Thymus (tissue), 11 donors: ENCODE results near the gene CCND3. TPM values are rescaled to one million over a fixed set of nuclear protein-coding genes. Genes with fewer than 3 reads are reported as not detected.

Source experiments
- DNase-seq, 9 donors: peaks; one replicate each; pipeline ENCODE4 v3.0.0-alpha.2; 2013; ENCODE audit warnings: low spot score in 9 of 9, low read depth in 6 of 9, missing footprints in 1 of 9
- H3K27ac ChIP-seq, 2 donors: one replicate each; pipeline ENCODE4 v1.5.1; 2013; ENCODE audit warnings: control low read depth in 1 of 2, low read depth in 1 of 2, low read length in 1 of 2, mild to moderate bottlenecking in 1 of 2, moderate library complexity in 1 of 2
- H3K27me3 ChIP-seq, 2 donors: one replicate each; pipeline ENCODE4 v1.5.1; 2013; ENCODE audit warnings: low read length in 1 of 2; ENCODE audit not compliant: control insufficient read depth in 2 of 2, insufficient read depth in 1 of 2
- H3K36me3 ChIP-seq, 2 donors: one replicate each; pipeline ENCODE4 v1.5.1; 2013; ENCODE audit warnings: low read length in 1 of 2, mild to moderate bottlenecking in 1 of 2, moderate library complexity in 1 of 2; ENCODE audit not compliant: control insufficient read depth in 2 of 2, insufficient read depth in 2 of 2
- H3K4me1 ChIP-seq, 2 donors: one replicate each; pipeline ENCODE4 v1.5.1; 2013; ENCODE audit warnings: low read length in 2 of 2; ENCODE audit not compliant: control insufficient read depth in 2 of 2, insufficient read depth in 2 of 2
- H3K4me3 ChIP-seq, 2 donors: one replicate each; pipeline ENCODE4 v1.5.1; 2013; ENCODE audit warnings: low read length in 2 of 2, control low read depth in 1 of 2, mild to moderate bottlenecking in 1 of 2
- H3K9me3 ChIP-seq, 2 donors: one replicate each; pipeline ENCODE4 v1.5.1; 2013; ENCODE audit warnings: low read length in 1 of 2, mild to moderate bottlenecking in 1 of 2; ENCODE audit not compliant: control insufficient read depth in 2 of 2, insufficient read depth in 1 of 2
- WGBS: extraction: QIAGEN DNeasy Blood & Tissue Kit; methylation state at CpG from one replicate; pipeline ENCODE4 v1.1.7; 2013; 5-methylcytosine and 5-hydroxymethylcytosine counted together
- polyA plus RNA-seq: library from polyadenylated mRNA; stranded (reverse); fragments of 200-250 nt; gene quantifications from one replicate; pipeline ENCODE4 v1.2.3, GENCODE V29; 2013
- total RNA-seq: library from RNA; stranded (reverse); fragments of 120-200 nt; gene quantifications from one replicate; pipeline ENCODE4 v1.2.4, GENCODE V29; 2013
- donor health status: healthy.

Gene CCND3
- total and polyA plus RNA-seq, 2 donors = 131 to 277 TPM

DNA sequence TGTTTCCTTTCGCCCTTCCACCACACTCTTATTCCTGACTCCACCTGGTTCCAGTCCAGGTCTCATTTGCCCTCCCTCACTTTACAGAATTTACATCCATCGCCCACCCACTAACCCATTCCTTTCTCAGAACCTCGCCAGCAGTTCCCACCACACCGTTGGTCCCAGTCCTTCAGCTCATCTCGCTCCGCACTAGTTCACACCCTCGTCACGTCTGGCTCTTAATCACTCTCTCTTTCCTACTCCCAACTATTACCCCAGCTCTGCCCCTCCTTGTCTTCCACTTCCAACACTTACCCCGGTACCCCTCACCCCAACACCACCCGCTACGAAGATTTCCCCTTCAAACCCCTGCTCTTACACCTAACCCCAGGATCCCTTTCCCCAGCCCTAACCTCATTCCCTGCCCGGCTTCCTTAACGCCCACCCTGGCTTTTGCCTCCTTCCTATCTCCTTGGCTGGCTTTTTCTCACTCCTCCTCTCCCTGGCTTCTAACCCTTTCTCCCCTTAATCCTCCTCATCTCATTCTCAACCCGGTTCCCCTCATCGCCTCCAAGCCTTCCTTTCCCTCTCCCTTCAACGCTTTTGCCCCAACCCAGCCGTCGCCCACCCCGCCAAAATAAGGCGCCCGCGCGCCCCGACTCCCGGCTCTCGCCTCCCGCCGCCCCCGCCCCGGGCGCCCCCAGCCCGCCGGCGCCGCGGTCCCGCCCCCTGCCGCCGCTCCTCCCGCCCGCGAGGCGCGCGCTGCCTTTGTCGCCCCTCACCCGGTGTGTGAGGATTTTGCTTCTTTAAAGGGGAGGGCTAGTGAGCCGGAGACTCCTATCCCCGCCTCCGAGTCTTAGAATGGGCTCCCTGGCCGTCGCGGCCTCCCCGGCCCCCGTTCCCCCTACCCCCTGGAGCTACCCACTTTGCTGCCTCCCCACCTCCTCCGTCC is 47.0 kb downstream of the CCND3 start:
- Histone ChIP-seq H3K9me3 (no peaks in the 10 kb centered on the region), H3K27me3 (no peaks in the 10 kb centered on the region), H3K4me3 (peak overlapping the region; percentile 70 to 96), H3K27ac (peak overlapping the region; percentile 14 to 94), H3K36me3 (peaks cover 0 to 4% of the 10 kb centered on the region in 2 donors), H3K4me1 (peaks cover 12 to 18% of the 10 kb centered on the region in 2 donors)
- DNase-seq = peak in 3 of 9 donors; percentile 17 to 49 (median 43)
- WGBS = 3% methylated on average over 56 of the region's 56 CpGs

DNA sequence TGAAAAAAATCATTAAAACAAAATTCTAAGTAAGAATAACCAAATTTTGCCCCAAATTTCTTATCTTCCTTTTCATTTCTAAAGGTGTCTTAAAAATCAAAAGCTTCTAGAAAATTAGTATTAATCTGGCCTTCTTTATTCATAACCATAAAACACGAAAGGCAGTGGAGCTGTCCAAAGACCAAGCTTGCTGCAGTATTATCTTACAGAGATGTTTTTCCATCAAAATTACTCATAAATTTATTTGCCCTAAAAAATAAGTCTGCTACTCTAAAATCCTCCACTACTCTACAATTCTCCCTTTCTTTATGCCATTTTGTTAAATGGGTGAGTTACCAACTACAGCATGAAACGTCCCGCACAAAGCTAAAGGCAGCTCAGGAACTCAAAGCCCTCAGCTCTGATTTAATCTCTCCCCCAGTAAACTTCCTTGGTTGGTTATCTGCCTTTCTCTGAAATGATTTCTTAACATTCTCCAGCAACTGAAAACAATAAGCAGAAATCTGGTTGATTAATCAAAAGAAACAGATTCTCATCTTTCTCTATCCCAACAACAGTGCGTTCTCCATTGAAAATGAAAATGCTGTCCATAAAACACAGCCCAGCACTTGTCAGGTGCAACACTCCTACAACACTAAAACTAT is 48.6 kb downstream of the CCND3 start:
- H3K9me3 ChIP-seq = no peaks in the 10 kb centered on the region
- 69% methylated on average over 4 of the region's 4 CpGs for WGBS
- peaks cover 0 to 4% of the 10 kb centered on the region in 2 donors for H3K36me3 ChIP-seq
- no peak overlapping the region for H3K27ac ChIP-seq
- no peaks in the 10 kb centered on the region for H3K27me3 ChIP-seq
- H3K4me1 ChIP-seq = peaks cover 12 to 18% of the 10 kb centered on the region in 2 donors
- peak in 2 of 9 donors; percentile 5 to 42 for DNase-seq
- peak overlapping the region in 1 of 2 donors; percentile 7 for H3K4me3 ChIP-seq

DNA sequence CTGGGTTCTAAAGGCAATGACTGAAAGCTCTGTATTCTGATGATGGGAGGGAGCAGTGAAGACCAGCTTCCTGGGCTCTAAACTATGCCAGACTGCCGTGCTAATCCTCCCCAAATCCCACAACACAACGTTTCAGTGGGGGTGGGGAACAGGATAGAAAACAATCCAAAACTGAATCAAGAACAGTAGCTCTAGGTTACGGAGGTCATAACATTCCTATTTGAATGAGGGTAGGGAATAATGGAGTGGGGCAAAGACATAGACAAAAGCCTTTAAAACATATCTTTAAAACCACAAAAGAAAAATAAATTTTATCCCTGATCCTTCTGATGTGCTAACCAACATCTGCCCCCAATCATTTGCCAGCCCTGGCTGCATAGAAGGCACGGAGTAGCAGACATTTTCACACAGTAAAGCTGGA is 54.3 kb downstream of the CCND3 start:
- peaks cover 0 to 7% of the 10 kb centered on the region in 2 donors for H3K36me3 ChIP-seq
- no peak overlapping the region for H3K4me3 ChIP-seq
- H3K9me3 ChIP-seq = no peaks in the 10 kb centered on the region
- no peaks in the 10 kb centered on the region for H3K4me1 ChIP-seq
- H3K27me3 ChIP-seq = no peaks in the 10 kb centered on the region
- DNase-seq = no peak
- H3K27ac ChIP-seq = no peak overlapping the region
- WGBS = 88% methylated on average over 4 of the region's 4 CpGs

DNA sequence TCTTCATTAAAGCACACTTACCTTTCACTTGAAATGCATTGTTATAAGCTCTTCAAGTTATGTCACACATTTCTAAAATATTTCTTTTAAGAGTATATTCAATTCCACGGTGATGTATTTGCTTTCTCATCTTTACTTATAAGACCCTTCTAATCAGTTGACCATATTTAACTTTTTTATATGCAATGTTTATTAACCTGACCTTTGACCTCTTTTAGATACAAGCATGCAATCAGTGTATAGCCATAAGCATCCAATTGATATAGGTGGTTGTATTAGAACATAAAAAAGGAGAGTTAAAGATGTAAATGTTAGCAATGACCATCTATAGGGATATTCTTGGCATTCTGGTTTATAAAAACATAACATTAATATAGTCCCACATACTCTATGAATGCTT is 55.7 kb downstream of the CCND3 start:
- Histone ChIP-seq H3K27me3 (no peaks in the 10 kb centered on the region), H3K36me3 (peaks cover 0 to 6% of the 10 kb centered on the region in 2 donors), H3K9me3 (no peaks in the 10 kb centered on the region), H3K4me3 (no peak overlapping the region), H3K4me1 (no peaks in the 10 kb centered on the region), H3K27ac (no peak overlapping the region)
- no peak for DNase-seq
- whole genome bisulfite sequencing = 96% methylated on average over 1 of the region's 1 CpG

DNA sequence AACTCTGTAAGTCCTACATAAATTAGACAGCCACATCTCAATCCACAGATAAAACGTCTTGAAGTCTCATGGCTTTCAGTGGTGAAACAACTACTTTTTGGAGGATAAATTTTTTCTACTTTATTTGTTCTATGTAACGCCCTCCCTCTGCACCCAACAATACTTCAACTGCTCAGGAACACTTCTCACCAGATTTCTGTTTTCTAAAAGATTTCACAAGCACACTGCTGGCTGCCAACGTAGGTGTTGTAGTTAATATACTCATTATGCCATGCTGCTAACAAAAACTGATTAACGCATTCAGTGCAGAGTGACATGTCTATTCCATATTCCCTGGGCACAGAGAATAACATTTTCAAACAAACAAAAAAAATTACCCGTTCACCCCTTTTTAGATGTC is 56.7 kb downstream of the CCND3 start:
- Histone ChIP-seq H3K27me3 (no peaks in the 10 kb centered on the region), H3K4me1 (no peaks in the 10 kb centered on the region), H3K4me3 (no peak overlapping the region), H3K9me3 (no peaks in the 10 kb centered on the region), H3K27ac (no peak overlapping the region), H3K36me3 (peaks cover 0 to 3% of the 10 kb centered on the region in 2 donors)
- no peak for DNase-seq
- WGBS = 96% methylated on average over 5 of the region's 5 CpGs

Other genes starting within 250 kb of the CCND3 start
- 6.1 TPM for gene TFEB, start 206.2 kb downstream of the CCND3 start, total RNA-seq
- 22.8 TPM for gene TFEB, start 206.2 kb downstream of the CCND3 start, polyA plus RNA-seq
- gene PGC, start 194.4 kb downstream of the CCND3 start, total RNA-seq = 0.28 TPM
- gene PGC, start 194.4 kb downstream of the CCND3 start, polyA plus RNA-seq = 0.73 TPM
- gene FRS3, start 161.9 kb downstream of the CCND3 start, total RNA-seq = 1.7 TPM
- gene FRS3, start 161.9 kb downstream of the CCND3 start, polyA plus RNA-seq = 5.0 TPM
- gene PRICKLE4, start 161.0 kb downstream of the CCND3 start, total RNA-seq = 0.38 TPM
- gene PRICKLE4, start 161.0 kb downstream of the CCND3 start, polyA plus RNA-seq = 1.4 TPM
- 216 TPM for gene TOMM6, start 154.1 kb downstream of the CCND3 start, total RNA-seq
- gene TOMM6, start 154.1 kb downstream of the CCND3 start, polyA plus RNA-seq = 347 TPM
- 3.0 TPM for gene USP49, start 46.4 kb downstream of the CCND3 start, total RNA-seq
- gene USP49, start 46.4 kb downstream of the CCND3 start, polyA plus RNA-seq = 1.1 TPM
- 22.4 TPM for gene MED20, start 20.7 kb downstream of the CCND3 start, total RNA-seq
- gene MED20, start 20.7 kb downstream of the CCND3 start, polyA plus RNA-seq = 7.9 TPM
- 13.0 TPM for gene BYSL, start 20.3 kb downstream of the CCND3 start, total RNA-seq
- gene BYSL, start 20.3 kb downstream of the CCND3 start, polyA plus RNA-seq = 7.8 TPM
- 21.9 TPM for gene TAF8, start 108.7 kb upstream of the CCND3 start, total RNA-seq
- gene TAF8, start 108.7 kb upstream of the CCND3 start, polyA plus RNA-seq = 13.0 TPM
- gene C6orf132, start 200.8 kb upstream of the CCND3 start, total RNA-seq = 0.71 TPM
- 4.8 TPM for gene C6orf132, start 200.8 kb upstream of the CCND3 start, polyA plus RNA-seq
- 0.19 TPM for gene GUCA1A, start 231.6 kb upstream of the CCND3 start, total RNA-seq
- gene GUCA1A, start 231.6 kb upstream of the CCND3 start, polyA plus RNA-seq = 0.52 TPM